Activated T-helper 1 cell treated with anti-CD3 and anti-CD28 coated beads, Interleukin-12 subunit alpha, Interleukin-12 subunit beta, Interleukin-2, Interleukin-4 antibody, amounts not matched to agents 30 ng/mL and 10 ng/mL and 1 ng/mL, durations not matched to agents 14 hours and 24 hours and 36 hours (primary cell): Measurements from ENCODE around the gene TSHZ3. TPM values are rescaled to one million over a fixed set of nuclear protein-coding genes. Genes with fewer than 3 reads are reported as not detected.

Experiments
- DNase-seq: peaks from one replicate; pipeline ENCODE4 v3.0.0; 2021; ENCODE audit warnings: low spot score
- H3K27ac Mint-ChIP-seq: one replicate; pipeline ENCODE4 v1.8.0; 2021; ENCODE audit warnings: mild to moderate bottlenecking, mixed read lengths
- H3K27me3 Mint-ChIP-seq: one replicate; pipeline ENCODE4 v1.8.0; 2022; ENCODE audit warnings: mild to moderate bottlenecking, moderate library complexity, mixed read lengths; ENCODE audit not compliant: insufficient read depth
- H3K36me3 Mint-ChIP-seq: one replicate; pipeline ENCODE4 v1.8.0; 2021; ENCODE audit warnings: low read depth, mixed read lengths
- H3K4me1 Mint-ChIP-seq: one replicate; pipeline ENCODE4 v1.8.0; 2021; ENCODE audit warnings: low read depth, mixed read lengths
- H3K4me3 Mint-ChIP-seq: one replicate; pipeline ENCODE4 v1.8.0; 2021; ENCODE audit warnings: mild to moderate bottlenecking, moderate library complexity, mixed read lengths
- H3K9me3 Mint-ChIP-seq: one replicate; pipeline ENCODE4 v1.8.0; 2021; ENCODE audit warnings: mixed read lengths
- intact Hi-C: fragments of 100-400 bp; cut with micrococcal nuclease; formaldehyde crosslinking; loops from one replicate; pipeline ENCODE4 v1.15.1; 2024
- total RNA-seq: library from RNA; stranded (reverse); gene quantifications from 2 replicates; pipeline ENCODE4 v1.2.3, GENCODE V29; 2022

Gene TSHZ3, protein sequence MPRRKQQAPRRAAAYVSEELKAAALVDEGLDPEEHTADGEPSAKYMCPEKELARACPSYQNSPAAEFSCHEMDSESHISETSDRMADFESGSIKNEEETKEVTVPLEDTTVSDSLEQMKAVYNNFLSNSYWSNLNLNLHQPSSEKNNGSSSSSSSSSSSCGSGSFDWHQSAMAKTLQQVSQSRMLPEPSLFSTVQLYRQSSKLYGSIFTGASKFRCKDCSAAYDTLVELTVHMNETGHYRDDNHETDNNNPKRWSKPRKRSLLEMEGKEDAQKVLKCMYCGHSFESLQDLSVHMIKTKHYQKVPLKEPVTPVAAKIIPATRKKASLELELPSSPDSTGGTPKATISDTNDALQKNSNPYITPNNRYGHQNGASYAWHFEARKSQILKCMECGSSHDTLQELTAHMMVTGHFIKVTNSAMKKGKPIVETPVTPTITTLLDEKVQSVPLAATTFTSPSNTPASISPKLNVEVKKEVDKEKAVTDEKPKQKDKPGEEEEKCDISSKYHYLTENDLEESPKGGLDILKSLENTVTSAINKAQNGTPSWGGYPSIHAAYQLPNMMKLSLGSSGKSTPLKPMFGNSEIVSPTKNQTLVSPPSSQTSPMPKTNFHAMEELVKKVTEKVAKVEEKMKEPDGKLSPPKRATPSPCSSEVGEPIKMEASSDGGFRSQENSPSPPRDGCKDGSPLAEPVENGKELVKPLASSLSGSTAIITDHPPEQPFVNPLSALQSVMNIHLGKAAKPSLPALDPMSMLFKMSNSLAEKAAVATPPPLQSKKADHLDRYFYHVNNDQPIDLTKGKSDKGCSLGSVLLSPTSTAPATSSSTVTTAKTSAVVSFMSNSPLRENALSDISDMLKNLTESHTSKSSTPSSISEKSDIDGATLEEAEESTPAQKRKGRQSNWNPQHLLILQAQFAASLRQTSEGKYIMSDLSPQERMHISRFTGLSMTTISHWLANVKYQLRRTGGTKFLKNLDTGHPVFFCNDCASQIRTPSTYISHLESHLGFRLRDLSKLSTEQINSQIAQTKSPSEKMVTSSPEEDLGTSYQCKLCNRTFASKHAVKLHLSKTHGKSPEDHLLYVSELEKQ
- 1.5 and 2.0 TPM in 2 replicates for total RNA-seq

DNA sequence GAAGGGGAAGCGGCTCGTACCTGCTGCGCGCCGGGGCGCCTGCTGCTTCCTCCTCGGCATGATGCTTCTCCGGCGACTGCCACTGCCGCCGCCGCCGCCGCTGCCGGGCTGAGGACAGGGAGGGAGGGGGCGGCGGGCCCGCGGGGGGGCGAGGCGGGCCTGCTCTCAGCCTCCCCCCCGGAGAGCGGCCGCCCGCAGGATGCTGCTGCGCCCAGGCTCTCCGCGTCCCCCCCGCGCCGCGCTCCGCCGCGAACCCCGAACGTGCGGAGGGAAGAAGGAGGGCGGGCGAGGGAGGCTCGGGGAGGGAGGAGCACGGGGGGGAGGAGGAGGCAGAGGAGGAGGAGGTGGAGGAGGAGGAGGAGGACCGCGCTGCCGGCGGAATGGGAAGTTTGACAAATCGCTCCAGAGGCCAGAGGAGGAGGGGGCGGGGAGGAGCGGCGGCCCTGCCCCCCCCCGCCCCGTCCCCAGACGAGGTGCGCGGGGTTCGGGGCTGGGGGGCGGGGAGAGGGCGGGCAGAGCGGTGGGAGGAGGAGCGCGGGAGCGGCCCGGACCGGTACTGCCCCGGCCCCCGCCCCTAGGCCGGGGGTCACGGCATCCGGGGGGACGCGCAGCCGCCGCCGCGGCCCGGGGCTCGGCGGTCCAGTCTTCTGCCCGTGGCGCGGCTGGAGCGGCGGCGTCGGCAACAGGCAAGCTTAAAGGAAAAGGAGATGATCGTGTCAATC is at the start of gene TSHZ3:
Gene TSHZ3, minus strand, starts transcription at position 277 of the 722 bp plus-strand sequence. Its CDS starts 217 bp downstream, at position 60.
- Mint-ChIP-seq H3K9me3 (no peaks in the 10 kb centered on the region), H3K4me1 (peaks cover 28% of the 10 kb centered on the region), H3K27ac (peak within 1 kb of the TSS; percentile 67), H3K36me3 (peaks cover 4% of the 10 kb centered on the region), H3K27me3 (peaks cover 54% of the 10 kb centered on the region), H3K4me3 (peak within 1 kb of the TSS; percentile 89)
- DNase-seq = peak; percentile 40
- intact Hi-C loops = loop anchor here (10.0 kb wide), 1 partner anchor 1515 kb away; no protein-coding TSS in a partner anchor

DNA sequence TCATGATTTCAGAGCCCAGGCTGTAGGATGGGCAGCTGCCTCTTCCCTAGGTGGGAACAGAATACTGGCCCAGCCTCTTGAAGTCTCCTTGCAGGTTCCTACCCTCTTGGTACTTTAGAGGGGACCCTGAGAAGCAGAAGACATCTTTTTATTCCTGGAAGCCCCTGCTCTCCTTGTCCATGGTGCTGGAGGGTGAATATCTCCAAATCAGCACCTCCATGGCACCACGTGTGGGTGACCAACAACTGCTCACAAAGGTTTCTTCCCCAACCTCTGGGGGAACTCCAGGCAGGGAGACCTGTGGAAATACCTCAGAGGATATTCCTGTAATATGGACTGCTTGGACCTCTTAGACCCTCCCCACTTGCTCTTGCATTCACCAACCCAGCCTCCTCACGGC is 48.1 kb upstream of the TSHZ3 start:
- H3K27ac Mint-ChIP-seq = no peak overlapping the region
- H3K4me3 Mint-ChIP-seq = no peak overlapping the region
- DNase-seq = no peak
- no peaks in the 10 kb centered on the region for H3K4me1 Mint-ChIP-seq
- intact Hi-C loops = no loop called here
- H3K36me3 Mint-ChIP-seq = no peaks in the 10 kb centered on the region
- H3K9me3 Mint-ChIP-seq = no peaks in the 10 kb centered on the region
- H3K27me3 Mint-ChIP-seq = peaks cover 4% of the 10 kb centered on the region

DNA sequence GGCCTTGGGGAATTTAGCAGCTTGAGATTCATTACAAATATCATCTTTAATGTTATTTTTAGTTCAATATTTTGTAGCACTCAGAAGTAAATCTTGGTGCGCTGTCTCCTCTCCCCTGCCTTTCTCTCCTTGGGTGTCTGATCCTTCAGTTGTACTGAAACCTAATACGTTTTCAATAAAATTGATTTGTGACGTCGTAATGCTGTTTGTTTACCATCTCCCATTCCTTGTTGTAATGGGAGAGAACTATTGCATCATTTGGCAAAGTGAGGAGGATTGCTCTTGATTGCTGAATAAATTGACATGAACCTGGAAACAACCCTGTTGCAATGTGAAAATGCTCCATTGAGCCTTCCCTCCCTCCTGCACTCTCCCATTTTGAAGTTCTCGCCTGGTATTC is 43.2 kb upstream of the TSHZ3 start:
- intact Hi-C loops = no loop called here
- DNase-seq = no peak
- Mint-ChIP-seq H3K4me1 (no peaks in the 10 kb centered on the region), H3K27me3 (peaks cover 4% of the 10 kb centered on the region), H3K36me3 (no peaks in the 10 kb centered on the region), H3K4me3 (no peak overlapping the region), H3K27ac (no peak overlapping the region), H3K9me3 (no peaks in the 10 kb centered on the region)

DNA sequence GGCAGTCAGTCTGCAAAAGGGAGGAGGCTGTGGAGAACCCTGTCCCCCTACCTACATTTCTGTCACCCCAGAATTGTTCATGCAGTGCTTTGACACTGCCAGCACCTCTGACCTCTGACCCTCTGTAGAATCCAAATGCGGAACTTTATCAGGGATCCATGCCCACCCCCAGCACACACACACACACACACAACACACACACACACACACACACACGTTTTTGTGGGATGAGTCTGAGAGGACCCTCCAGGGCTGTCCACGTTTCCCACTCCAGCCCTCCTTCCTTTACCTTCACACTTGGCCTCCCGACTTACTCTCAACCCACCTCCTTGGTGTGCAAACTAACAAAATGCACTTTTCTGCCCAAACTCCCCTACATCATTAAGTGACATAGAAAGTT is 42.3 kb upstream of the TSHZ3 start:
- no peak overlapping the region for H3K27ac Mint-ChIP-seq
- H3K4me3 Mint-ChIP-seq = no peak overlapping the region
- peaks cover 4% of the 10 kb centered on the region for H3K27me3 Mint-ChIP-seq
- no peak for DNase-seq
- H3K4me1 Mint-ChIP-seq = no peaks in the 10 kb centered on the region
- H3K9me3 Mint-ChIP-seq = no peaks in the 10 kb centered on the region
- intact Hi-C loops = no loop called here
- no peaks in the 10 kb centered on the region for H3K36me3 Mint-ChIP-seq

DNA sequence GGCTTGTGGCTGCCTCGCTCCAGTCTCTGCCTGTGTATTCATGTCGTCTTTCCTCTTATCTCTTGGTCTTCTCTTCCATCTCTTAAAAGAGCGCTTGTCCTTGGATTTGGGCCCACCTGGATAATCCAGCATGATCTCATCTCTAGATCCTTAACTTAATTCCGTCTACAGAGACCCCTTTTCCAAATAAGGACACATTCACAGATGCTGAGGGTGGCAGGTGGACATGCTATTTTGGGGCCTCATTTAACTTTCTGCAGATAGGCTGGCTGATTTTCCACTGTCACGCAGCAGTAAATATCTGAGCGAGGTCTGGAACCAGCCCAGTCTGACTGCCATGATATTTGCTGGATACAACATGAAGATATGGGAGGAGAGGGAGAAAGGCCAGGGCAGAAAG is 41.5 kb upstream of the TSHZ3 start:
- Mint-ChIP-seq H3K4me3 (no peak overlapping the region), H3K4me1 (no peaks in the 10 kb centered on the region), H3K9me3 (no peaks in the 10 kb centered on the region), H3K27ac (no peak overlapping the region), H3K36me3 (no peaks in the 10 kb centered on the region), H3K27me3 (peaks cover 4% of the 10 kb centered on the region)
- intact Hi-C loops = no loop called here
- no peak for DNase-seq

DNA sequence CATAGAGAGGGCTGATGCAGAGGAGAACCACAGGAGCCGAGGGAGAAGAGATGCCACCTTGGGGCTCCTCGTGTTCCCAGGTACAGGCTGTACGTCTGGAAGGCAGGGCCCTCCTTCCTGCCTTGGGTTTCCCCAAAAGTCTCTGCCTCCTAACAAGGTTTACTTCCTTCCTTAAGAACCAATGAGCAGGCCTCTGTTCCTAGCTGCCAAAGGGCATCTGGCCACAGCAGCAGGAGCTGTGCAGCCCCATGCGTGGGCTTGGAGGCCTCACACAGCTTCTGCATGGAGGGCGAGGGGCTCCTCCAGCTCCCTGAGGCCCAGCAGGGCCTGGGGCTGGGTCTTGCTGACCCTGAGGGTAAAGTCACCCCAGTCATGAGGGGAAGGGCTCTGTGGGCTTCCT is 40.6 kb upstream of the TSHZ3 start:
- Mint-ChIP-seq H3K27ac (no peak overlapping the region), H3K36me3 (no peaks in the 10 kb centered on the region), H3K9me3 (no peaks in the 10 kb centered on the region), H3K4me1 (no peaks in the 10 kb centered on the region), H3K27me3 (peaks cover 2% of the 10 kb centered on the region), H3K4me3 (no peak overlapping the region)
- no peak for DNase-seq
- intact Hi-C loops = no loop called here

DNA sequence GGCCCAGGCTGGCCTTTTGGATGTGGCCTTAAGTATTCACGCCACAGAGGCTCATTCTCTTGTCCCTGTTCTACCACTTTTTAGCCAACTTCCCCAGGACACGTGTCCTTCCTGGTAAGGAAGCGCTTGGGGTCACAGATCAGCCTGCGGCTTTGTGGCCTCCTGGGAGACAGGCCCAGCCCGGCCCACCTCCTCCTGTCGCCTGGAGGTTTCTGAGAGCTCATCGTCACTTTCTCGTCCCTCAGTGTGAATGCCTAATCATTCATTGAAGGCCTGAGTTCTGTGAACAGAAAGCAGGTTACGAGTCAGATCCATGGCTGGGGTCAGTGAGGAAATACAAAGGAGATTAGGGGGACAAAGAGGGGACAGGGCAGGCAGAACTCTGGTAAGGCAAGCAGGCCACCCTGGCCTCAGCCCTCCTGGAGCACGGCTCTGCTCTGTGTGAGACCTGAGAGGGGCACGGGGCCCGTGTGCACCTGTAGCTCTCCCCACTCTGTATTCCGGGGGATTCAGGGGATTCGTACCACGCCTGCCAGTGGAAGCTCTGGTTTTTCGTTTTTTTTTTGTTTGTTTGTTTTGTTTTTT is 38.6 kb upstream of the TSHZ3 start:
- H3K36me3 Mint-ChIP-seq = no peaks in the 10 kb centered on the region
- H3K27me3 Mint-ChIP-seq = no peaks in the 10 kb centered on the region
- intact Hi-C loops = no loop called here
- H3K4me3 Mint-ChIP-seq = no peak overlapping the region
- no peaks in the 10 kb centered on the region for H3K4me1 Mint-ChIP-seq
- H3K27ac Mint-ChIP-seq = no peak overlapping the region
- no peak for DNase-seq
- no peaks in the 10 kb centered on the region for H3K9me3 Mint-ChIP-seq

DNA sequence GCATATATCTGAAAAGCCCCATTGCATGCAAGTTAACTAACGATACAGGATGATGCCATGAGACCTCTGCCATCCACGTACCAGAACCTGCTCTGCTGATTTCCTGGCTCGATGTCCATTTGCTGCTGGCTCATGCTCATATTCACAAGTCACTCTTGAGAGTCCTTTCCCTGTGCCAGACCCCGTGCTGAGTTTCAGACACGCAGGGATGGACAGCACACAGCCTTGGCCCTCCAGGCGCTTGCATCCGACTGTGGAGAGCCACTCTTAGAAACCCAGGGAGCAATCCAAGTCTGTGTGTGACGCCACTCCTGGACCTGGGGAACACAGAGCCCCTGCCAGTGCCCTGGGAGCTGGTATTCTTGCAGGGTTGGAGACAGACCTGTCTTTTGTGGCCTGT is 37.6 kb upstream of the TSHZ3 start:
- Mint-ChIP-seq H3K27me3 (no peaks in the 10 kb centered on the region), H3K4me3 (no peak overlapping the region), H3K36me3 (no peaks in the 10 kb centered on the region), H3K27ac (no peak overlapping the region), H3K9me3 (no peaks in the 10 kb centered on the region), H3K4me1 (no peaks in the 10 kb centered on the region)
- DNase-seq = no peak
- intact Hi-C loops = no loop called here

DNA sequence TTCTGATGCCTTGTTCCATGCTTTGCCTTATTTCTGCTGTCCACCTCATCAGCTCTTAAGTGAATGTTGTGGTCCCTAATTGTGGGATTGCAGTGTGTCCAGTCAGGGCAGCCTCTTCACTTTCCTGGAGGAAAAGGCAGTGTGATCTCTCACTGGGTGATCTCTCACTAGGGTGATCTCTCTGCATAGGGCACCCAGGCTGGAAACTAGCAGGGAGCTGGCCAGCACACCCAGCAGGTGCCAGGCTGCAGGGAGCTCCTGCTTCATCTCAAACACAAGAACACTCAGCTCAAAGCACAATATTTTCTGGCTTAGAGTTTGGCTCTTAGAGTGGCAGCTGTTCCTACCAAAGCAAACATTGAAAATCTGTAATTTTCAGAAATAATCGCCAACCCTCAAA is 36.5 kb upstream of the TSHZ3 start:
- no peaks in the 10 kb centered on the region for H3K9me3 Mint-ChIP-seq
- intact Hi-C loops = no loop called here
- no peak overlapping the region for H3K4me3 Mint-ChIP-seq
- no peaks in the 10 kb centered on the region for H3K4me1 Mint-ChIP-seq
- H3K36me3 Mint-ChIP-seq = no peaks in the 10 kb centered on the region
- no peaks in the 10 kb centered on the region for H3K27me3 Mint-ChIP-seq
- H3K27ac Mint-ChIP-seq = no peak overlapping the region
- DNase-seq = no peak

DNA sequence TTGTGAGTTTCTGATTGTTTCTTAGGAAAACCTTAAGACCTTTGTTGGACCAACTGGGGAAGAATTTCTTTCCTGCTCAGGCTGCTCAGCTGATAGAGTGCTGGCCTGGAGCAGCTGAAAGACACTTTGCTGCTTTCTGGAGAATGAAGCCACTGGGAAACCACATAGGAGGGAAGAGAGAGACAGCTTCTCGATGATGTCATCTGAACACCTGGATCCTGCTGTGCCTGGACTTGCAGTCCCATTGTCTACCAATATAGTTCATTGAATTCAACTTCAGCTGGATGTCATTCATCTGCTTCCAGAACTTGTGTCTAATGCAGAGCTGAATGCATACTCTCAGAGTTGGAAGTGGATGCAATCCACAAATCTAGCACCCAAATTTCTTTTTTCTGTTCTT is 34.3 kb upstream of the TSHZ3 start:
- no peak for DNase-seq
- Mint-ChIP-seq H3K4me1 (no peaks in the 10 kb centered on the region), H3K27me3 (no peaks in the 10 kb centered on the region), H3K9me3 (no peaks in the 10 kb centered on the region), H3K27ac (no peak overlapping the region), H3K36me3 (no peaks in the 10 kb centered on the region), H3K4me3 (no peak overlapping the region)
- intact Hi-C loops = no loop called here

DNA sequence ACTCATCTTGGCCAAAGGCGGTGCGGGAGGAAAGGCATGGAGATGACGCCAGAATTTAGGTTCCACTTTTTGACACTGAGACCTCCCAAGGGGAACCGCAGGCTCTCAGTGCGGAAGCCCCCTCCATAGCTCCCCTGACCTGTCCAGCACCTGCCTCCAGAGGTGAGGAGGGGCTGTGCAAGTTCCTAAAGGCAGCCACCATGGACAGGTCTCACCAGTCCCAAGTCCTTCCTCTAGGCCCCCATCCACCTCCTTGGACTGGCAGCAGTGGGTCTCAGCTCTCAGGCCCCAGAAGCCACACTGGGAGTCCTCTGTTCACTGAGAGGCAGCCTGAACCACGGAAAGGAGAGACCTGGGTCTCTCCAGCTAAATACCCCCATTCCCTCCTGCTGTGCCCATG is 31.6 kb upstream of the TSHZ3 start:
- intact Hi-C loops = no loop called here
- Mint-ChIP-seq H3K27me3 (no peaks in the 10 kb centered on the region), H3K4me1 (no peaks in the 10 kb centered on the region), H3K4me3 (no peak overlapping the region), H3K9me3 (no peaks in the 10 kb centered on the region), H3K27ac (no peak overlapping the region), H3K36me3 (no peaks in the 10 kb centered on the region)
- no peak for DNase-seq

DNA sequence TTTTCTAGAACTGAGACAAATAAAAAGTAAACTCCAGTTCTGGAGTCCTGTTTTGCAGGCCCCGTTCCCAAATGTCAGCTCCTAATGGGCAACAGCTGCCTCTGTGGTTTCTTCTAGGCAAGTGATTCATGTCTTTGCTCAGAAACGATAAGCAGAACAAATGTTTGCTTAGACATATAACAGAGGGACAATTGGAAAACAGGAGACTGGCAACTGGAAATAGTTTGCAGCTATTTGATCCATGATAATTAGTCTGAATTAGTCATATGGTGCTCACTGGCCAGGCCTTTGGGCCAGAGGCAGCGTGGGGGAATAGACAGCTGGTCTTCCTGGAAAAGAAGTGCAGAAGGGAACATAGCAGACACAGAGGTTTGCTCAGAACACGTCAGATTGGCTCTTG is 29.2 kb upstream of the TSHZ3 start:
- no peaks in the 10 kb centered on the region for H3K4me1 Mint-ChIP-seq
- no peaks in the 10 kb centered on the region for H3K36me3 Mint-ChIP-seq
- no peaks in the 10 kb centered on the region for H3K9me3 Mint-ChIP-seq
- intact Hi-C loops = no loop called here
- no peak for DNase-seq
- H3K27ac Mint-ChIP-seq = no peak overlapping the region
- H3K27me3 Mint-ChIP-seq = no peaks in the 10 kb centered on the region
- H3K4me3 Mint-ChIP-seq = no peak overlapping the region
